ENCODE results near the gene RAB40C.

Gene RAB40C

DNA sequence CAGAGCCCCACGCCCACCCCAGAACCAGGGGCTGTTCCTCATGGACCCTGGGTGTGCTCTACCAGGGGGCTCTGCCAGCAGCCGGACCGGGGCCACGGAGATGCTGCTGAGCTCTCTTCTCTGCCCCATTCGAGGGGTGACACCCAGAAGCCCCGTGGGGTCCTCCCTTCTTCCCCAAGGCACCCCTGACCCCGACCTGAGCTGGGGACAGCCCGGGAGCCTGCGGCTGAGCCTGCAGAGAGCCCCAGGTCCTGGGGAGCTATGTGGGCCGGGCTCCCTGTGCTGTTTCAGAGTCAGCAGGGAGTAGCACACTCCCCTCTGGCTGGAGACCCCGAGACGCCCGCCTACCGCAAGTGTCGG is 30.9 kb upstream of the RAB40C start:
- no peak for DNase-seq (ENCODE audit: low read depth in 2 of 2)

DNA sequence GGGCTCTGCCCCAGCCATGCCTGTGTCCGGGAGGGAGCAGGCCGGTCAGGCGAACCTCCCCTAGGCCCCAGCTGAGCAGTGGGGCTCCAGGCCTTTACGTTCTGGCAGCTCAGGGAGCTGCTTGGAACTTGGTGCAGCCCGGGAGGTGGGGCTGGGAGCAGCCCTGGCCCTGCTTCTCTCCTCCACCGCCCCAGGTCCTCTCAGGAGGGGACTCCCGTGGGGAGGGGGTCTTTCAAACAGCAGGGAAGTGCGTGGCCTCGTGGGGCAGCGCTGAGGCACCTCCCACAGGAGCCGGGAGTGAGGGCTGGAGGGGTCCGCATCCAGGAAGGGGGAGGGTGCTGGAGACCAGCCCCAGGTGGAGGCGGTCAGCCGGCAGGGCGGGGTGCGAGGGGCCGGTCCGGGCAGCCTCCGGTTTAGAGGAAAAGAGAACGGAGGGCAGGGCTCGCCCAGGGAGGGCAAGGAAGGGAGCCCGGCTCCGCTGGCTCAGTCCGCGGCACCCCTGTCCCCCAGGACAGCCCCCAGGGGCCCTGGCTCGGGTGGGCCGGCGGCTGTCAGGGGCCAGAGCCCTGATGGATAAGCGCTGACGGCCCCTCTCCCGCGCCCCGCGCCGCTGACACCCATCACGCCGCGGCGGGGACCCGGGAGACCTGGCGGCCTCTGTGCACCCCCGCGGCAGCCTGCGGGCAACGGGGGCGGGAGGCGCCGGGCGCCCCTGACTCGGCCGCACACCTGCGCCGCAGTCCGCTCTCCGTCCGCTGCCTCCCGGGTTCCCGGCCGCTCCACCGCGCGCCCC is 30.3 kb upstream of the RAB40C start:
- no peak for DNase-seq (ENCODE audit: low read depth in 2 of 2)

DNA sequence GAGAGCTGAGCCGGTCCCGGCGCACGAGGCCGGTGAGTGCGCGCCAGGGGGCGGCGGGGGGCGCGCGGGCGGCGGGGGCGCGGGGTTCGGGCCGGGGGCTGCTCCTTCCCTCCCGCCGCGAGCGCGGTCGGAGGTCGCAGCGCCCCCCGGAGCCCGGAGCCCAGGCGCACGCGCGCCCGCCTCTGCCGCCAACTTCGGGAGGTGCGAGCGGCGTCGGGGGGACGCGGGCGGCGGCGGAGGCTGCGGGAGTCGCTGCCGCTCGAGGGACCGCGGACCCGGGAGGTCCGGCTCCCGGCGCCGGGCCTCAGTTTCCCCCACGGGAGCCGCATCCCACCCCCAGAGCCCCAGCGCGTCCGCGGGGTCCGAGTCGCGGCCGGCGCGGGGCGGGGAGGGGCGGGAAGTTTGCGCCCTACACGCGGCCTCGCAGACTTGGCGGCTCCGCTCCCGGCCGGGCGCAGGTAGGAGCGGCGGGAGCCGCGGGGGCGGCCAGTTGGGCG is 29.6 kb upstream of the RAB40C start, which contains the start of gene PRR35:
Gene PRR35, plus strand, starts transcription at position 191 of the 497 bp plus-strand sequence. CDS start 2,901 bp downstream, outside the sequence.
- DNase-seq (ENCODE audit: low read depth in 2 of 2): no peak

DNA sequence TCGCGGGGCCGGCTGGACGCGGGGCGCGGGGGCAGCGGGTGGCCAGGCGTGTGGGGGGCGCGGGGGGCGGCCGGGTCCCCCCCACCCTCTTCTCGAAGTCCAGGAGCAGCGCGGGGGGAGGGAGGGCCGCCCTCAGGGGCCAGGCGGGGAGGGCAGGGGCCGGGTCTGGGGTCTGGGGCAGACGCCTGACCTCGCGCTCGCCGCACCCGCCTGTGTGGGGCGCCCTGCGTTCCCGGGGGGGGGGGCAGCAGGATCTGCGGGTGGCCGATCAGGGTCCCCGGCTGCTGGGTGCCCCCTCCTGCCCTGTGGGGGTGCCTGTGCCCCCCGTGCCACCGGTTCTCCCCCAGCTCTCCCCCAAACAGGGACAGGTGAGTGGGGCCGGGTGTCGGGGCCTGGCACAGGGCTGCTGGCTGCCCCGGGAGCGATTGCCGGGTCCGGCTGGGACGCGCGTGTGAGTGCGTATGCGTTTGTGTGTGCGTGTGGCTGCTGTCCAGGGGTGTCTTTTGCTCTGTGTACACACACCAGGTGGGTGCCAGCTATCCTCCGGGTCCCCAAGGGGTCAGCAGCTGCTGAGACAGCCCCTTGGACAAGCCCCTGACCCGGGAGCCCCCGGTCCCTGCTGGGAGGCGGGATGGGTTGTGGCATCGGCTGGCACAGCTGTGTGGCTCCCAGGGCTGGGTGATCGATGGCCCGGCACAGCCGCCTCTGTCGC is 29.0 kb upstream of the RAB40C start:
- no peak for DNase-seq (ENCODE audit: low read depth in 2 of 2)

DNA sequence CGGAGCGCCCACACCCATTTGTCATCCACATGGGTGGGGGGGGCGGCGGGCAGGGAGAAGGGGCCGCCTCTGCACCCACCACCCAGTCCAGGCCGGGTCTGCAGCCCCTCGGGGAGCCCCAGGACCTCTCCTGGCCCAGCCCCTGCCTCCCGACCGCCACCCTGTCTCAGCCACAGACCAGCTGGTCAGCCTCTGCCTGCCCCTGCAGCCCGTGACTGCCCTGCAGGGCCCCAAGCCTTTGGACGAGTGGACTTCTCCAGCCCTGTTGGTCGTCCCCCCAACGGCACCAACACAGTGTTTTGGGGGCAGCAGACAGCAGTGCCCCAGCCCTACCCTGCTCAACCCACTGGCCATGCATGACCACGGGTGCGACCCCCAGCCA is 28.5 kb upstream of the RAB40C start:
- DNase-seq (ENCODE audit: low read depth in 2 of 2): no peak

- no peak for DNase-seq (ENCODE audit: low read depth in 2 of 2)
Measured at GRCh38 chr16:561957-562938, 27.6 kb upstream of the RAB40C start.

DNA sequence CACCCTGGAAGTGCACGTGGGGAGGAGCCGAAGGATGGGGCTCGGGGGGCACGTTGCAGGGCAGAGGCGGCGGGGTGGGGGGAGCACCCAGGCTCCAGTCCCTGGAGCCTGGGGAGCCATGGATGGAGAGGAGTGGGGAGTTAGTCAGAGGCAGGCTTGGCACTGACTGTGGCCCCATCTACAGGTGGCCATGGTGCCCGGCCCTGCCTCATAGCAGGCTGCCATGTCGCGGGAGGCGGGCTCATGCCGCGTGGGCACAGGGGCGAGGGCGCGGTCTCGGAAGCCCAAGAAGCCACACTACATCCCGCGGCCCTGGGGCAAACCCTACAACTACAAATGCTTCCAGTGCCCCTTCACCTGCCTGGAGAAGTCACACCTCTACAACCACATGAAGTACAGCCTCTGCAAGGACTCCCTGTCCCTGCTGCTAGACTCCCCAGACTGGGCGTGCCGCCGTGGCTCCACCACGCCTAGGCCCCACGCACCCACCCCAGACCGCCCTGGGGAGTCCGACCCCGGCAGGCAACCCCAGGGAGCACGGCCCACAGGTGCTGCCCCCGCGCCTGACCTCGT is 26.7 kb upstream of the RAB40C start:
- no peak for DNase-seq (ENCODE audit: low read depth in 2 of 2)

GRCh38 chr16:564690-565418 is 25.0 kb upstream of the RAB40C start:
- no peak for DNase-seq (ENCODE audit: low read depth in 2 of 2)

GRCh38 chr16:565419-566330 is 24.2 kb upstream of the RAB40C start:
- no peak for DNase-seq (ENCODE audit: low read depth in 2 of 2)

- DNase-seq (ENCODE audit: low read depth in 2 of 2): peak in 1 of 2 donors; percentile 32
Measured at GRCh38 chr16:566475-567372, 23.1 kb upstream of the RAB40C start, which contains the start of gene NHLRC4. Gene NHLRC4 (plus strand): TSS chr16:567005. CDS start chr16:568048, 1,043 bp downstream.

GRCh38 chr16:567373-568256 is 22.3 kb upstream of the RAB40C start:
- DNase-seq (ENCODE audit: low read depth in 2 of 2): no peak

- DNase-seq (ENCODE audit: low read depth in 2 of 2): no peak
Measured at GRCh38 chr16:568401-569258, 21.2 kb upstream of the RAB40C start.

DNA sequence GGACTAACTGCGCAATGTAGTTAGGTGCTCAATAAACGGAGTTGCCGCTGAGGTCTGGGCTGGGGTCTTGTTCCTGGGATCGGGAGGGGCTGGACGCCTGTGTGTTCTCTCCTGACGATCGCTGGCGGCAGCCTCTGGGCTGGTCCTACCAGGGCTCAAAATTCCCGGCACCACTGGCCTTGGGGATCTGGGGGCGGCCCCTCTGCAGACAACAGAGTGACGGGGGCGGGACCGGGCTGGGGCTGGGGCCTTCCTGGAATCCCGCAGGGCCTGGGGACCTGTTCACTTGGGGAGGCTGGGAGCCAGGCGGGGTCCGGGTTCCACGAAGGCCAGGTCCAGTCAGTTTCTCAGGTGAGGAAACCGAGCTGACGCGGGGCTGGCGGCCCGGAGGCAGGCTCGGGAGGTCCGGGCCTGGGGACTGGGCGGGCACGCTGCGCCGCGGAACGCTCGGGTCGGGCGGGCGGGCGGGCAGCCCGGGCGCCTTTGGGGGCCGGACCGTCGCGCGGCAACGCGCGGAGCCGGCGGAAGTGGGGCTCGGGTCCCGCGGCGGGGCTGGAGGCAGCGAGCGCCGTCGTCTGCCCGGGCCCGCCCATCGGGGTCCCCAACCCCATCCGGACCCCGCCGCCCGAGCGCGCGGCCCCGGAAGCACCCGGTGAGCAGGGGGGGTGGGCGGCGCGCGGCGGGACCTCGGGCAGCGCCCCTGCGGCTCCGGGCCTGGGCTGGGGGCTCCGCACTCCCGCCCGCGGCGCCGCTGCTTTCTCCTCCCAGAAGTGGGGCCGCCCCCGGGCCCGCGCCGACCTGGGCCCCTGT is 20.2 kb upstream of the RAB40C start, which contains the start of gene PIGQ:
Gene PIGQ, plus strand, starts transcription at position 524 of the 810 bp plus-strand sequence. CDS start 4,107 bp downstream, outside the sequence.
- peak; percentile 48 to 60 for DNase-seq (ENCODE audit: low read depth in 2 of 2)

DNA sequence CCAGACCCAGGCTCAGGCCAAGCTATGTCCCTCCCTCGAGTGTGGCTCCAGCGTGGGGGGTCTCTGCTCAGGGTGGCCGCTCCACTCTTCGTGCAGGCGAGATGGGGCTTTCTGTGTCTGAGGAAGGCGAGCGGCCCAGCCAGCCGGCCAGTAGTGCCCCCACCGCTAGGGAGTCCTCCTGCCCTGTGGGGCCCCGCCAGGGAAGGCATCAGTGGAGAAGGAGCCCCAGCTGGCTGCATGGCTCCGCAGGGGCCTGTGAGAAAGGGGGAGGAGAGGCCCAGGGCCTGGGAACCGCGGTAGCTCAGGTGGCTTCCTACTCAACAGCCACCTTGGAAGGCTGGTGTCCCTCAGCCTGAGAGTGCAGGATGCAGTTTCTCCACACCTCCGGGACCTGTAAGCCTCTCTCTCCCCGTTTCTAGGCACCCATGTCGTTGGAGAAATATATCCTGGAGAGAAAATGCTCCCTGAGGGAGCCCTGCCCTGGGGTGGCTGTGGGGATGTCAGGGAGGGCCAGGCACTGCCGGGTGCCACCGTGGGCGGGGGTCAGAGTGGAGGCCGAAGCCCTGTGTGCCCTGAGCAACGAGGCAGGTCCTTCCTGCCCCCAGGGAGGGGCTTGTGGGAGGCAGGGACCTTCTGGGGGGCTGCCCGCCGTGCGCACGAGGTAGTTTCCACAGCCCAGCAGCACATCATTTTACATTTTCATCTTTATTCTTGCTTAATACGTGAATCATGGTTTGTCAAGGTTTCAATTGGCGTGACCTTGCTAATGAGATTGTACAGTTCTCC is 16.8 kb upstream of the RAB40C start:
- DNase-seq (ENCODE audit: low read depth in 2 of 2): no peak

All from stimulated activated CD8-positive, alpha-beta memory T cell treated with anti-CD3 and anti-CD28 coated beads, Interleukin-2, amount 100 ng/mL, for 48 hours (primary cell).